Measurements from ENCODE around the gene CACNA2D2.
A peak's percentile ranks its signal among the peaks of the same experiment; 100 is the strongest.

CACNA2D2 gene

GRCh38 chr3:50345586-50346234 lies 157.7 kb downstream of the CACNA2D2 start, which contains the start of gene ZMYND10:
Gene ZMYND10, minus strand, starts transcription at chr3:50345732. Its CDS starts 153 bp downstream, at chr3:50345579.
- Histone ChIP-seq H3K36me3 (ENCODE audit: insufficient read depth, low read length) (peaks cover 7% of the 10 kb centered on the region; the same call in 1 of the 2 replicates), H3K9me3 (ENCODE audit: insufficient read depth, low read depth, low read length) (no peaks in the 10 kb centered on the region), H3F3A (ENCODE audit: low read depth) (peaks cover 6% of the 10 kb centered on the region; the same call in 1 of the 2 replicates), H3K4me2 (ENCODE audit: low read depth, low read length, poor library complexity, severe bottlenecking) (no peak within 1 kb of the TSS), H3K4me3 (ENCODE audit: low read length, poor library complexity, severe bottlenecking) (no peak within 1 kb of the TSS), H3K4me1 (ENCODE audit: insufficient read depth, low read length, poor library complexity, severe bottlenecking) (peaks cover 50% of the 10 kb centered on the region), H4K20me1 (ENCODE audit: insufficient read depth, low read length, poor library complexity, severe bottlenecking) (no peaks in the 10 kb centered on the region), H3K79me2 (ENCODE audit: insufficient read depth, low read length) (peaks cover 43% of the 10 kb centered on the region), H3K27me3 (ENCODE audit: insufficient read depth, low read length, poor library complexity, severe bottlenecking) (no peaks in the 10 kb centered on the region), H3K9ac (ENCODE audit: low read depth, low read length, poor library complexity, severe bottlenecking) (no peak within 1 kb of the TSS), H2AFZ (ENCODE audit: low read length) (no peak within 1 kb of the TSS), H3K9me2 (replicated peaks; ENCODE audit: low read depth, low read length) (no peaks in the 10 kb centered on the region)
- TF ChIP-seq EZH2phosphoT487 (IDR thresholded peaks at IDR 0.05; ENCODE audit: borderline replicate concordance) (no peak), CTCF (conservative IDR thresholded peaks at IDR 0.05; ENCODE audit: low read length) (no peak)

- H3K9me3 ChIP-seq (ENCODE audit: insufficient read depth, low read depth, low read length): no peaks in the 10 kb centered on the region
- H3K4me2 ChIP-seq (ENCODE audit: low read depth, low read length, poor library complexity, severe bottlenecking): no peak overlapping the region
- no peaks in the 10 kb centered on the region for H3K27me3 ChIP-seq (ENCODE audit: insufficient read depth, low read length, poor library complexity, severe bottlenecking)
- H3K4me3 ChIP-seq (ENCODE audit: low read length, poor library complexity, severe bottlenecking): no peak overlapping the region
- H3K4me1 ChIP-seq (ENCODE audit: insufficient read depth, low read length, poor library complexity, severe bottlenecking): peaks cover 47% of the 10 kb centered on the region
- H3F3A ChIP-seq (ENCODE audit: low read depth): peaks cover 6% of the 10 kb centered on the region; the same call in 1 of the 2 replicates
- H3K9me2 ChIP-seq (replicated peaks; ENCODE audit: low read depth, low read length): no peaks in the 10 kb centered on the region
- TF ChIP-seq EZH2phosphoT487 (IDR thresholded peaks at IDR 0.05; ENCODE audit: borderline replicate concordance) (no peak), CTCF (conservative IDR thresholded peaks at IDR 0.05; ENCODE audit: low read length) (no peak)
- H3K36me3 ChIP-seq (ENCODE audit: insufficient read depth, low read length): peaks cover 7% of the 10 kb centered on the region; the same call in 1 of the 2 replicates
- H3K9ac ChIP-seq (ENCODE audit: low read depth, low read length, poor library complexity, severe bottlenecking): no peak overlapping the region
- peaks cover 45% of the 10 kb centered on the region for H3K79me2 ChIP-seq (ENCODE audit: insufficient read depth, low read length)
- no peak overlapping the region for H2AFZ ChIP-seq (ENCODE audit: low read length)
- no peaks in the 10 kb centered on the region for H4K20me1 ChIP-seq (ENCODE audit: insufficient read depth, low read length, poor library complexity, severe bottlenecking)
Observed at GRCh38 chr3:50345008-50345407, 158.4 kb downstream of the CACNA2D2 start.

GRCh38 chr3:50342813-50343633 lies 160.4 kb downstream of the CACNA2D2 start:
- Histone ChIP-seq H3F3A (ENCODE audit: low read depth) (peaks cover 6% of the 10 kb centered on the region; the same call in 1 of the 2 replicates), H3K9ac (ENCODE audit: low read depth, low read length, poor library complexity, severe bottlenecking) (peak overlapping the region; percentile 98), H3K79me2 (ENCODE audit: insufficient read depth, low read length) (peaks cover 48% of the 10 kb centered on the region), H3K4me2 (ENCODE audit: low read depth, low read length, poor library complexity, severe bottlenecking) (peak overlapping the region; percentile 91), H2AFZ (ENCODE audit: low read length) (no peak overlapping the region), H3K9me2 (replicated peaks; ENCODE audit: low read depth, low read length) (no peaks in the 10 kb centered on the region), H4K20me1 (ENCODE audit: insufficient read depth, low read length, poor library complexity, severe bottlenecking) (no peaks in the 10 kb centered on the region), H3K36me3 (ENCODE audit: insufficient read depth, low read length) (peaks cover 2% of the 10 kb centered on the region; the same call in 1 of the 2 replicates), H3K4me1 (ENCODE audit: insufficient read depth, low read length, poor library complexity, severe bottlenecking) (peaks cover 42% of the 10 kb centered on the region), H3K27me3 (ENCODE audit: insufficient read depth, low read length, poor library complexity, severe bottlenecking) (no peaks in the 10 kb centered on the region), H3K4me3 (ENCODE audit: low read length, poor library complexity, severe bottlenecking) (peak overlapping the region; percentile 97), H3K9me3 (ENCODE audit: insufficient read depth, low read depth, low read length) (no peaks in the 10 kb centered on the region)
- TF ChIP-seq CTCF (conservative IDR thresholded peaks at IDR 0.05; ENCODE audit: low read length): peak; percentile 32; the same call in 1 of the 2 replicates
- no peak for TF ChIP-seq EZH2phosphoT487 (IDR thresholded peaks at IDR 0.05; ENCODE audit: borderline replicate concordance)
